CD14-positive monocyte (primary cell): ENCODE measurements around the gene MUSK. TPM values are rescaled to one million over a fixed set of nuclear protein-coding genes. Genes with fewer than 3 reads are reported as not detected.

ENCODE experiments used
- DNase-seq, 3 donors: peaks; one replicate each; pipeline ENCODE4 v3.0.0-alpha.2; 2011 to 2022
- H2AFZ ChIP-seq: 2 replicates; pipeline ENCODE4 v1.6.0; 2012; ENCODE audit warnings: mild to moderate bottlenecking, low read depth, low read length, inconsistent platforms; ENCODE audit not compliant: insufficient read depth, poor library complexity, severe bottlenecking
- H3K27ac ChIP-seq, 2 donors: 1 replicate in 1 of 2; 2 replicates in 1 of 2; pipeline ENCODE4 v1.5.1; 2012 to 2013; ENCODE audit warnings: low read length in 2 of 2, control low read depth in 1 of 2, inconsistent platforms in 1 of 2, low read depth in 1 of 2, mild to moderate bottlenecking in 1 of 2
- H3K27me3 ChIP-seq, 2 donors: one replicate each; pipeline versions ENCODE4 v1.6.0 to v1.6.1; 2011 to 2013; ENCODE audit warnings: low read length in 2 of 2; ENCODE audit not compliant: control insufficient read depth in 2 of 2, insufficient read depth in 2 of 2
- H3K36me3 ChIP-seq, 2 donors: replicated peaks in 1 of 2; 1 replicate in 1 of 2; 2 replicates in 1 of 2; pipeline versions ENCODE4 v1.5.1 to v1.6.1; 2012 to 2013; ENCODE audit warnings: low read length in 2 of 2, control low read depth in 1 of 2, inconsistent platforms in 1 of 2, mild to moderate bottlenecking in 1 of 2; ENCODE audit not compliant: insufficient read depth in 2 of 2, control insufficient read depth in 1 of 2
- H3K4me1 ChIP-seq, 2 donors: 1 replicate in 1 of 2; 2 replicates in 1 of 2; pipeline versions ENCODE4 v1.5.1 to v1.6.1; 2012 to 2013; ENCODE audit warnings: low read length in 2 of 2, control low read depth in 1 of 2, inconsistent platforms in 1 of 2, mild to moderate bottlenecking in 1 of 2, moderate library complexity in 1 of 2; ENCODE audit not compliant: insufficient read depth in 2 of 2, control insufficient read depth in 1 of 2
- H3K4me2 ChIP-seq: replicated peaks from 2 replicates; pipeline ENCODE3; 2012; ENCODE audit warnings: low read length, moderate library complexity, mild to moderate bottlenecking; ENCODE audit not compliant: poor library complexity, severe bottlenecking; ENCODE audit errors: extremely low read depth
- H3K4me3 ChIP-seq, 3 experiments: fragments of 200-600 bp in 1 of 3; sonication (generic) in 1 of 3; replicated peaks in 1 of 3; 1 replicate in 2 of 3; 2 replicates in 1 of 3; pipeline ENCODE4 v1.5.1; 2011 to 2013; ENCODE audit warnings: low read length in 3 of 3, mild to moderate bottlenecking in 3 of 3, control low read depth in 2 of 3, low read depth in 2 of 3, inconsistent platforms in 1 of 3, moderate library complexity in 1 of 3
- H3K79me2 ChIP-seq: 2 replicates; pipeline ENCODE4 v1.6.0; 2012; ENCODE audit warnings: mild to moderate bottlenecking, control low read depth, inconsistent platforms, low read length, moderate library complexity; ENCODE audit not compliant: insufficient read depth
- H3K9ac ChIP-seq: 2 replicates; pipeline ENCODE4 v1.6.0; 2017; ENCODE audit warnings: low read length, mild to moderate bottlenecking; ENCODE audit not compliant: insufficient read depth, poor library complexity, severe bottlenecking
- H3K9me3 ChIP-seq, 2 donors: replicated peaks in 1 of 2; 1 replicate in 1 of 2; 2 replicates in 1 of 2; pipeline versions ENCODE4 v1.5.1 to v1.6.1; 2012 to 2013; ENCODE audit warnings: low read length in 2 of 2, control low read depth in 1 of 2; ENCODE audit not compliant: control insufficient read depth in 1 of 2, insufficient read depth in 1 of 2
- H4K20me1 ChIP-seq: 2 replicates; pipeline ENCODE4 v1.6.0; 2012; ENCODE audit warnings: mild to moderate bottlenecking, low read length, control low read depth, moderate library complexity; ENCODE audit not compliant: insufficient read depth
- H3K27ac Mint-ChIP-seq, 7 donors: one replicate each; pipeline ENCODE4 v1.8.0; 2020; ENCODE audit warnings: mild to moderate bottlenecking in 7 of 7, mixed read lengths in 7 of 7, moderate library complexity in 6 of 7, inconsistent platforms in 2 of 7
- H3K27me3 Mint-ChIP-seq, 3 donors: one replicate each; pipeline ENCODE4 v1.8.0; 2021 to 2022; ENCODE audit warnings: low read depth in 3 of 3, mild to moderate bottlenecking in 3 of 3, mixed read lengths in 3 of 3, moderate library complexity in 3 of 3, inconsistent platforms in 1 of 3
- H3K36me3 Mint-ChIP-seq, 2 donors: one replicate each; pipeline ENCODE4 v1.8.0; 2020; ENCODE audit warnings: mixed read lengths in 2 of 2, inconsistent platforms in 1 of 2, mild to moderate bottlenecking in 1 of 2
- H3K4me1 Mint-ChIP-seq: one replicate; pipeline ENCODE4 v1.8.0; 2020; ENCODE audit warnings: mild to moderate bottlenecking, mixed read lengths
- H3K4me3 Mint-ChIP-seq, 2 donors: one replicate each; pipeline ENCODE4 v1.8.0; 2020; ENCODE audit warnings: mild to moderate bottlenecking in 2 of 2, mixed read lengths in 2 of 2, moderate library complexity in 1 of 2
- H3K9me3 Mint-ChIP-seq, 7 donors: one replicate each; pipeline ENCODE4 v1.8.0; 2020 to 2022; ENCODE audit warnings: mixed read lengths in 7 of 7, mild to moderate bottlenecking in 6 of 7, moderate library complexity in 6 of 7, inconsistent platforms in 2 of 7
- CTCF ChIP-seq: fragments of 200-600 bp; IDR thresholded peaks from one replicate; pipeline ENCODE4 v1.8.0; 2022; ENCODE audit warnings: antibody characterized with exemption, mild to moderate bottlenecking
- WGBS: methylation state at CpG from one replicate; pipeline ENCODE4 v1.1.5; 2013; ENCODE audit warnings: missing lambda C conversion rate; ENCODE audit not compliant: insufficient coverage; 5-methylcytosine and 5-hydroxymethylcytosine counted together
- intact Hi-C, 2 donors: fragments of 100-400 bp; cut with micrococcal nuclease; formaldehyde crosslinking; loops; one replicate each; pipeline versions ENCODE4 v1.15.0 to v1.15.1; 2023
- polyA minus RNA-seq: library from RNA; depleted of rRNA, polyadenylated mRNA; stranded (reverse); fragments of >200 nt; gene quantifications from 2 replicates; pipeline ENCODE4 v1.2.3, GENCODE V29; 2012
- polyA plus RNA-seq, 3 donors: library from polyadenylated mRNA; depleted of rRNA in 1 of 3; unstranded in 2 of 3; stranded (reverse) in 1 of 3; fragments of 300-500 nt in 2 of 3; fragments of >200 nt in 1 of 3; fragmentation: Illumina TruSeq in 2 of 3; gene quantifications; 1 replicate in 2 of 3; 2 replicates in 1 of 3; pipeline ENCODE4 v1.2.3, GENCODE V29; 2012 to 2021
- total RNA-seq, 12 experiments: library from RNA in 1 of 12; stranded (reverse) in 1 of 12; fragments of 120-200 nt in 1 of 12; gene quantifications; one replicate each; pipeline ENCODE4 v1.2.4 and lab custom pipeline; 2013 to 2026; ENCODE audit warnings: mixed read lengths in 6 of 12, inconsistent platforms in 1 of 12

MUSK gene
- not detected for total RNA-seq (2013)
- polyA plus RNA-seq, result not detected
- polyA minus RNA-seq, result not detected in 2 replicates
- total RNA-seq (lab: John Stamatoyannopoulos, UW), result 0 to 8.1 (median 0.28) reads per million in 11 experiments

- intact Hi-C loops, result no loop called here
- Histone ChIP-seq H4K20me1 (no peaks in the 10 kb centered on the region), H3K9me3 (no peaks in the 10 kb centered on the region), H3K9ac (no peak within 1 kb of the TSS), H3K79me2 (no peaks in the 10 kb centered on the region), H3K4me2 (no peak within 1 kb of the TSS), H3K4me1 (no peaks in the 10 kb centered on the region), H2AFZ (no peak within 1 kb of the TSS), H3K27ac (no peak within 1 kb of the TSS), H3K36me3 (no peaks in the 10 kb centered on the region), H3K4me3 (no peak within 1 kb of the TSS), H3K27me3 (no peaks in the 10 kb centered on the region)
- no peak for TF ChIP-seq CTCF
- H3K27ac Mint-ChIP-seq, result no peak within 1 kb of the TSS
- no peaks in the 10 kb centered on the region for H3K36me3 Mint-ChIP-seq
- no peak for DNase-seq
- H3K4me3 Mint-ChIP-seq, result no peak within 1 kb of the TSS
- 93% methylated on average over 5 of the region's 8 CpGs for WGBS
- peaks cover 6% of the 10 kb centered on the region for H3K4me1 Mint-ChIP-seq
- peaks cover 0 to 2% (median 1%) of the 10 kb centered on the region in 3 donors for H3K27me3 Mint-ChIP-seq
- peaks cover 0 to 4% (median 0%) of the 10 kb centered on the region in 7 donors for H3K9me3 Mint-ChIP-seq
These were observed at the start of gene MUSK for GRCh38 chr9:110668570-110669167. Gene MUSK (plus strand): TSS chr9:110668791. CDS start chr9:110668905, 114 bp downstream.

- Histone ChIP-seq H3K4me2 (no peak overlapping the region), H3K27me3 (no peaks in the 10 kb centered on the region), H3K4me3 (no peak overlapping the region), H3K36me3 (no peaks in the 10 kb centered on the region), H3K27ac (no peak overlapping the region), H4K20me1 (no peaks in the 10 kb centered on the region), H2AFZ (no peak overlapping the region), H3K9ac (no peak overlapping the region), H3K79me2 (no peaks in the 10 kb centered on the region), H3K4me1 (peaks cover 0 to 3% of the 10 kb centered on the region in 2 donors), H3K9me3 (no peaks in the 10 kb centered on the region)
- intact Hi-C loops, result loop anchor here (5.0 to 10.0 kb wide), 3 partner anchors 195 to 435 kb away; no protein-coding TSS in a partner anchor
- no peak overlapping the region for H3K4me3 Mint-ChIP-seq
- DNase-seq, result no peak
- TF ChIP-seq CTCF, result no peak
- no peaks in the 10 kb centered on the region for H3K36me3 Mint-ChIP-seq
- H3K9me3 Mint-ChIP-seq, result no peaks in the 10 kb centered on the region
- H3K4me1 Mint-ChIP-seq, result peaks cover 8% of the 10 kb centered on the region
- H3K27ac Mint-ChIP-seq, result no peak overlapping the region
- H3K27me3 Mint-ChIP-seq, result peaks cover 0 to 6% (median 0%) of the 10 kb centered on the region in 3 donors
These were observed 48.8 kb upstream of the MUSK start for GRCh38 chr9:110619831-110620230.
